ENCODE data around the gene BCL2L15.
A peak's percentile ranks its signal among the peaks of the same experiment; 100 is the strongest.

- TF ChIP-seq CTCF (IDR thresholded peaks at IDR 0.05; ENCODE audit: extremely low read depth in 1 of 2, insufficient read depth in 1 of 2, low read depth in 1 of 2, low read length in 2 of 2) (peak; percentile 11 to 18), FOS (IDR thresholded peaks at IDR 0.05; ENCODE audit: borderline replicate concordance, insufficient read depth, low read length) (peak; percentile 76), EZH2 (IDR thresholded peaks at IDR 0.05; ENCODE audit: borderline replicate concordance, low read depth, low read length, severe bottlenecking) (no peak), POLR2AphosphoS5 (IDR thresholded peaks at IDR 0.05; ENCODE audit: insufficient read depth, low read depth, low read length) (no peak), MYC (IDR thresholded peaks at IDR 0.05; ENCODE audit: low read depth, low read length) (no peak), POLR2A (IDR thresholded peaks at IDR 0.05; ENCODE audit: low read depth, low read length) (no peak), JUN (IDR thresholded peaks at IDR 0.05; ENCODE audit: borderline replicate concordance, insufficient read depth, insufficient read length, low read depth) (no peak), MAX (IDR thresholded peaks at IDR 0.05; ENCODE audit: insufficient read depth, insufficient read length) (no peak)
Observed at GRCh38 chr1:113874012-113874879, 13.1 kb downstream of the BCL2L15 start.

Measured in endothelial cell of umbilical vein (primary cell).